NT2/D1 (cell line): ENCODE measurements around the gene KCTD5.

Experiments used
- YY1 ChIP-seq: IDR thresholded peaks from 2 replicates; pipeline ENCODE4 v1.6.1; 2011; ENCODE audit not compliant: insufficient read length, insufficient read depth
- ZNF274 ChIP-seq: IDR thresholded peaks from 2 replicates; pipeline ENCODE4 v1.6.1; 2011; ENCODE audit warnings: mild to moderate bottlenecking, low read depth, low read length

- TF ChIP-seq ZNF274 (no peak), YY1 (no peak)
These were observed 55.6 kb downstream of the KCTD5 start for GRCh38 chr16:2737895-2738418.
